ENCODE results near the gene SYNGR1.

DNA sequence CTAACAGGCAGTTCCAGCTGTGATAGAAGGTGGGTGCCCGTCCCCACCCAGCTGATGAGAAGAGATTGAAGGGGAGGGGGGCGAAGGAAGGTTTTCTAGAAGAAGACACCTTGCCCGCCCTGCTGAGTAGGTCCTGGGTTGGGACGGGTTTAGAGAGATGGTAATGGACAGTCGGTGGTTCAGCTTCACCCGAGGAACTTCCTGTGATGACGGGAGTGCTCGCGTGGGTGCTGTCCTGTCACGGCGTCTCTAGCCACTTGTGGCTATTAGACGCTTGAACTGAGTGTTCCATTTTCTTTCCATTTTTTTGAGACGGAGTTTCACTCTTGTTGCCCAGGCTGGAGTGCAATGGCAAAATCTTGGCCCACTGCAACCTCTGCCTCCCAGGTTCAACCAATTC is 79.4 kb downstream of the SYNGR1 start:
- TF ChIP-seq, protein P1, sequence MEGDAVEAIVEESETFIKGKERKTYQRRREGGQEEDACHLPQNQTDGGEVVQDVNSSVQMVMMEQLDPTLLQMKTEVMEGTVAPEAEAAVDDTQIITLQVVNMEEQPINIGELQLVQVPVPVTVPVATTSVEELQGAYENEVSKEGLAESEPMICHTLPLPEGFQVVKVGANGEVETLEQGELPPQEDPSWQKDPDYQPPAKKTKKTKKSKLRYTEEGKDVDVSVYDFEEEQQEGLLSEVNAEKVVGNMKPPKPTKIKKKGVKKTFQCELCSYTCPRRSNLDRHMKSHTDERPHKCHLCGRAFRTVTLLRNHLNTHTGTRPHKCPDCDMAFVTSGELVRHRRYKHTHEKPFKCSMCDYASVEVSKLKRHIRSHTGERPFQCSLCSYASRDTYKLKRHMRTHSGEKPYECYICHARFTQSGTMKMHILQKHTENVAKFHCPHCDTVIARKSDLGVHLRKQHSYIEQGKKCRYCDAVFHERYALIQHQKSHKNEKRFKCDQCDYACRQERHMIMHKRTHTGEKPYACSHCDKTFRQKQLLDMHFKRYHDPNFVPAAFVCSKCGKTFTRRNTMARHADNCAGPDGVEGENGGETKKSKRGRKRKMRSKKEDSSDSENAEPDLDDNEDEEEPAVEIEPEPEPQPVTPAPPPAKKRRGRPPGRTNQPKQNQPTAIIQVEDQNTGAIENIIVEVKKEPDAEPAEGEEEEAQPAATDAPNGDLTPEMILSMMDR (IDR thresholded peaks at IDR 0.05; ENCODE audit: control extremely low read depth in 1 of 3, insufficient read depth in 1 of 3, low read depth in 1 of 3, low read length in 3 of 3): no peak
- TF ChIP-seq SAP30 (IDR thresholded peaks at IDR 0.05; ENCODE audit: insufficient read depth, insufficient replicate concordance, low read length): no peak
